Mucosa of stomach (tissue), 1 donor: Measurements from ENCODE around the gene TMEM53.

Source experiments
- H3K27me3 ChIP-seq: one replicate; pipeline ENCODE4 v1.7.0; 2013; ENCODE audit warnings: mild to moderate bottlenecking, low read length; ENCODE audit not compliant: control insufficient read depth, insufficient read depth
- H3K36me3 ChIP-seq: one replicate; pipeline ENCODE4 v1.7.0; 2013; ENCODE audit warnings: low read length; ENCODE audit not compliant: control insufficient read depth, insufficient read depth
- H3K4me1 ChIP-seq: one replicate; pipeline ENCODE4 v1.7.0; 2013; ENCODE audit warnings: mild to moderate bottlenecking, low read length; ENCODE audit not compliant: control insufficient read depth, insufficient read depth
- H3K4me3 ChIP-seq: one replicate; pipeline ENCODE4 v1.7.0; 2013; ENCODE audit warnings: low read length
- H3K9ac ChIP-seq: one replicate; pipeline ENCODE4 v1.7.0; 2013; ENCODE audit warnings: mild to moderate bottlenecking, low read length, moderate library complexity
- H3K9me3 ChIP-seq: one replicate; pipeline ENCODE4 v1.7.0; 2013; ENCODE audit warnings: mild to moderate bottlenecking, low read length, moderate library complexity; ENCODE audit not compliant: control insufficient read depth
- donor health status: Pancreatic carcinoma.

Gene TMEM53

DNA sequence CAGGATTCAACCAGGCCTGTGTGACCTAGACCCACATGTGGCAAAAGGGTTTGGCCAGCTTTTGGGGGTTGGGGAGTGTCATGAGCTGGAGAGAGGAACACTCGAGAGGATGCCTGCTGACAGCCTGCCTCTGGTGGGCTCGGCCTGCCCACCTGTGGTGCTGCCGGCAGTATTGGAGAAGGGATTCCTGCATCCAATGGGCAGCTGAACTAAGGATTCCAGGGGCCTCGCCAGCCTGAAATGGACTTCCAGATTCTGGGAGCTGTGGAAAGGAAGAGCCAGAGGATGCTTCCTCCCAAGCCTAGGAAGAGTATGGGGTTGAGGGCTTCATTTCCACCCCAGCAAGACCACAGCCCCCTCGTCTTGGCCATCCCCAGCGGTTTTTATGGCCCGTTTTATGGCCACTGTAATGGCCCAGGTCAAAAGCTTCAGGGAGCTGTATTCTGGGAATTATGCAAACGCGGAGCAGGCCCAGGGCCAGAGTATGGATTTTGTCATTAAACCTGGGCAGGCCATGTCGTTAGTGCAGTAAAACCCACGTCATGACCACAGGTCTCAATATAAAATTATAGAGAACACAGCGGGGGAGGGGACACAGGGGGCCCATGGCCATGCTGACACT lies 63.6 kb downstream of the TMEM53 start:
- H3K27me3 ChIP-seq, result peaks cover 30% of the 10 kb centered on the region
- H3K36me3 ChIP-seq, result no peaks in the 10 kb centered on the region
- no peaks in the 10 kb centered on the region for H3K4me1 ChIP-seq
- no peak overlapping the region for H3K9ac ChIP-seq
- H3K4me3 ChIP-seq, result no peak overlapping the region
- H3K9me3 ChIP-seq, result no peaks in the 10 kb centered on the region

DNA sequence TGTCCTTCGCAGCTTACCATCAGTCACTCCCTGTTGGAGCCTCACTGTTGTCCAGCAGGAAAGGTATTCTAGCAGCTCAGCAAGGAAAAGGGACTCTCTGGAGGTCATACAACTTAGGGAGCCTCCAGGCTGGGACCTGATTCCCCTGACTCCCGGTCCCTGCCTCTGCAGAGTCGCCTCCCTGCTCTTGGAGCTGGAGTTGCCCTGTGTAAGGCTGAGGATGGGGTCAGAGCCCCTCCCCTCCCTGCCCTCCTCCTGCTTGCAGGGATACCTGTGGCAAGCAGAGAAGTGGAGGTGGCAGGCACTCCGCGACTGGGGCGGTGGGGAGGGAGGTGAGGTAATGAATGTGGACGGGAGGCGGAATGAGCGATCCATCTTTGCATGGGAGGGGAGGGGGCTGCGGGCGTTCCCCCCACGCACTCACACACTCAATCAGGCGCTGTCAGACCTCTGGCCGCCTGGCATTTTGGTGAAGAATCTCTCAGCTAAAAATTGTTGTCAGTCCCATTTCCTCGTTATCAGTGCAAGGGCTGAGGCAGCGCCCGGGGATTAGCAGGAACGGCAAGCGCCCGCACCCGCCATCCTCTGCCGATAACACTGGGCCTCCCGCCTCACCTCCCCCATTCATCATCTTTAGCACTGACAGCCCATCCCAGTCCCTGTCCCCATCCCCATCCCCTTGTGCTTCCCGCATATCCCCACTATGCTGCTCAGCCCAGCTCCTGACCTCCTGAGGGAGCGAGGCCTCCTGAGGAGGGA lies 64.3 kb downstream of the TMEM53 start:
- Histone ChIP-seq H3K27me3 (peaks cover 27% of the 10 kb centered on the region), H3K9ac (no peak overlapping the region), H3K9me3 (no peaks in the 10 kb centered on the region), H3K4me1 (no peaks in the 10 kb centered on the region), H3K4me3 (no peak overlapping the region), H3K36me3 (no peaks in the 10 kb centered on the region)

- Histone ChIP-seq H3K4me3 (no peak overlapping the region), H3K4me1 (peaks cover 3% of the 10 kb centered on the region), H3K36me3 (no peaks in the 10 kb centered on the region), H3K9ac (no peak overlapping the region), H3K27me3 (peaks cover 26% of the 10 kb centered on the region), H3K9me3 (no peaks in the 10 kb centered on the region)
Observed at GRCh38 chr1:44609412-44609767, 64.9 kb downstream of the TMEM53 start.

DNA sequence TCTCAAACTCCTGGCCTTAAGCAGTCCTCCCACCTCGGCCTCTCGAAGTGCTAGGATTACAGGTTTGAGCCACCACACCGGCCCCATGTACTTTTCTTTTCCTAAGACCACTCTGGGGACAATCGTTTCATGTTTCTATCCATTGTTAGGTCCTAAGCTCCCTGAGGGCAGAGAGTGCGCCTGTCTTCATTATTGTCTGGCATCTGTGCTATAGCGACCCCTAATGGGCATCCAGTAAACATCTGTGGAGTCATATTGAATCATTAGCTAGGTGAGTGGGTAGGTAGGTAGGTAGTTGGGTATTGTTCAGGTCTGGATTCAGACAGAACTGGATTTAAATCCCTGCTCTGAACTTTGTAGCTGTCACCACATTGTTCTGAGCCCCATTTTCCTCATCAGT lies 66.1 kb downstream of the TMEM53 start:
- no peak overlapping the region for H3K4me3 ChIP-seq
- no peaks in the 10 kb centered on the region for H3K36me3 ChIP-seq
- peaks cover 16% of the 10 kb centered on the region for H3K4me1 ChIP-seq
- no peaks in the 10 kb centered on the region for H3K9me3 ChIP-seq
- peaks cover 26% of the 10 kb centered on the region for H3K27me3 ChIP-seq
- H3K9ac ChIP-seq, result no peak overlapping the region

DNA sequence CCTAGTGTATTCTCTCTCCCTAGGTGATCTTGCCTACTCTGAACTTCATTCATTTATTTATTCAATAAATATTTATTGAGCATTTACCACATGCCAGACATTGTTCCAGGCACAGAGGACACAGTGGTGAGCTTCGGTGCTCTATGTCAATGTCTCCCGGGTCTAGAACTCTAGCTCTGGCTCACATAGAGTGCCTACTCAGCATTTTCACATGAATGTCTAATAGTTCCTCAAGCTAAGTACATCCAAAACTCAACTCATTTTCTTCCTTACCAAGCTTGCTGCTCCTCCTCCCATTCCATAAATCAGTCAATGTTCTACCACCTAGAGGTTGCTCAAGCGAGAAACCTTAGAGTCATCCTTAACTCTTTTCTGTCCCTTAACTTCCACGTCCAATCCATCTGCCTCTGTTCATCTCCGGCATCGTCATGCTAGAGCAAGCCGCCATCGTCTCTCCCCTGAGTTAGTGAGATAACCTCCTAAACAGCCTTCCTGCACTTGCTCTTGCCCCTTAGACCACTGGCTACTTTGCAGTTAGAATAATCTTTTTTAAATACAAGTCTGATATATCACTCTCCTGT lies 67.5 kb downstream of the TMEM53 start:
- no peaks in the 10 kb centered on the region for H3K36me3 ChIP-seq
- H3K27me3 ChIP-seq, result peaks cover 31% of the 10 kb centered on the region
- H3K4me3 ChIP-seq, result no peak overlapping the region
- H3K4me1 ChIP-seq, result peaks cover 29% of the 10 kb centered on the region
- H3K9me3 ChIP-seq, result no peaks in the 10 kb centered on the region
- H3K9ac ChIP-seq, result no peak overlapping the region

DNA sequence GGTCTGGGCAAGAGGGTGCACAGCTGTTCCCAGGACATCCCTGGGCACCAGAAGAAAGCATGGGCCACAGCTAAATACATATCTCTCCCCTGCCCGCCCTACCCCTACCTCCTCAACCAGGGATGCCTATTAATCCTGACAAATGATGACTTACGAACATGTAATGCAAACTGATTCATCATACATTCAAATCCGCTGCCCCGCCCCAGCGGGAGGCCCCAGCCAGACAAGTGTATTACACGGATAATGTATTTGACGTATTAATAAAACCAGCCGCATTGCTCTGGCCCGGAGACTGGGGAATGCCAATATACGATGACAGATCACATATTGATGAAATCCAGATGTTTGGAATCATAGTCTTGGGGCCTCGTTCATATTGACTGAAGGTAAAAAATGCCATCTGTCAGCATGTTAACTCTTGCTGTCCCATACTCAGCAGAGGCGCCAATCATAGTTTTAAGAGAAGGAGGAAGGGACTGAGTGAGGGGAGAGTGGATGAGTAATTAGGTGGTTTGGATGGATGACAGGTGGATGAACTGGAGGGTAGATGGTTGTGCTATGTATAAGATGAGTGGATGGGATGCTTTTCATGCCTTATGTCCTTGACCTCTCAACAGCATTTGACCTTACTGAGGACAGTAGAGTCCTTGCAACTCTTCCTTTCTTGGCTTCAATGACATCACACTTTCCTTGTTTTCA lies 68.2 kb downstream of the TMEM53 start:
- peaks cover 30% of the 10 kb centered on the region for H3K4me1 ChIP-seq
- no peaks in the 10 kb centered on the region for H3K9me3 ChIP-seq
- H3K9ac ChIP-seq, result no peak overlapping the region
- no peak overlapping the region for H3K4me3 ChIP-seq
- H3K36me3 ChIP-seq, result no peaks in the 10 kb centered on the region
- peaks cover 32% of the 10 kb centered on the region for H3K27me3 ChIP-seq

DNA sequence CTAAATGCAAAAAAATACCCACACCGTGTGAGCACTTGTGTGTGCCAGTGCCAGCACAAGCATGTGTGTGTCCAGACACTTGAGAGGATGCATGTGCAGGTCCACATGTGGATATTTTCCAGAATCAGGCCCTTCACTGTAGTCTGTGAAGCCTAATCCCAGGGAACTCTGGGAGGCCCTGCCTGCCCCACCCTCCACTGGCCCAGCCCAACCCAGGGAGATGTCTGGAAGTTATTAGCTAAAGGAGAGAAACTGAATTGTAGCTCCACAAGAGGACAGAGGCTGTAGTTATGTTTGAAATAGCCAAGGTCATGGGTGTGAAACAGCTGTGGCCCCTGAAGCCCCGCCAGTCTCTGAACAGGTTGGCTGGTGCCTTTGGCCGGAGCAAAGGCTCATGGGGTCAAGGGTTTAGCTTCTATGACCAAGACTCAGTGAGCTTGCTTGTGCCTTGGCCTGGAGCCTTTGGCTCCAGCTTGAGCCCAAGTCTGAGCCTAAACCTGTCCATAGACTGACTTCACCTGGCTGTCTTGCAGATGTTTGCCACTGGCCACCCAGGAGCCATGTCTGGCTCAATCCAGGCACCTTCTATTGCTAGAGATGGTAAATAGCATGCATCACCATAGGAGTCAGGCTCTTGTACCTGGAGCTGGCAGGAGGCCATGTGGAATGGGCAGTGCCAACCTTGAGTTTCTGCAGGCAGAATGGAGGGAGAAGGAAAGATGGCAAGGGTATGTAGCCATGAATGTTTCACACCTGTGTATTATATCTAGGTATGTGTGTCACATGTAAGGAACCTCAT lies 69.9 kb downstream of the TMEM53 start:
- H3K9me3 ChIP-seq, result no peaks in the 10 kb centered on the region
- no peak overlapping the region for H3K4me3 ChIP-seq
- no peaks in the 10 kb centered on the region for H3K36me3 ChIP-seq
- H3K9ac ChIP-seq, result no peak overlapping the region
- H3K27me3 ChIP-seq, result peaks cover 38% of the 10 kb centered on the region
- peaks cover 30% of the 10 kb centered on the region for H3K4me1 ChIP-seq

DNA sequence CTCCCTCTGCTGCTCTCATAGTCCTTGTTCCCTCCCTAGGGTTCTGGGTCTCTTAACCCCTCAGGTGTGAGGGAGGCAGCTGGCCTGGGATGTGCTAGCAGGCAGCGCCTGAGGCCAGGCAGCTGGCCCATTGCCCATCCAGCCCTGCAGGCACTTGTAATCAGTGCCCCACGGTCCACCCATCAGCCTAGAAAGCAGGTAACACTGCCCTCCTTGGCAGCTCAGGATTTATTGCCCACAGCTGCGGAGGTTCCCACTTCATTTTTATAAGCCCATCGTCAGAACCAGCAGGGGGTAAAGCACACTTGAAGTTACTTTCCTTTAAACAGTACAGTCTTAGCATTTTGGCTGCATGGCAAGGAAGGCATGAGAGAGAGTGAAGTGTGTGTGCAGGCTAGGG lies 70.6 kb downstream of the TMEM53 start:
- Histone ChIP-seq H3K4me1 (peaks cover 30% of the 10 kb centered on the region), H3K27me3 (peaks cover 39% of the 10 kb centered on the region), H3K9me3 (no peaks in the 10 kb centered on the region), H3K36me3 (no peaks in the 10 kb centered on the region), H3K4me3 (no peak overlapping the region), H3K9ac (no peak overlapping the region)
